HG03159 (cell line): Measurements from ENCODE around the gene IL17F.
"Not testable (repeated sequence)": the region's sequence is repeated elsewhere in the genome, so short reads cannot be mapped to it uniquely, and the experiment has no call there.

Experiments
- ATAC-seq: cut with Tn5 transposase; IDR thresholded peaks from one replicate; pipeline ENCODE4 v1.9.1; 2021; ENCODE audit warnings: mild to moderate bottlenecking, moderate library complexity; ENCODE audit not compliant: unreplicated experiment

IL17F gene

GRCh38 chr6:52249078-52249477 lies 4.8 kb upstream of the IL17F start:
- ATAC-seq = no peak

GRCh38 chr6:52245425-52245824 lies 1.1 kb upstream of the IL17F start:
- no peak for ATAC-seq

GRCh38 chr6:52243282-52243893 lies 912 bp downstream of the IL17F start:
- no peak for ATAC-seq

GRCh38 chr6:52241819-52242218 lies 2.5 kb downstream of the IL17F start:
- no peak for ATAC-seq

DNA sequence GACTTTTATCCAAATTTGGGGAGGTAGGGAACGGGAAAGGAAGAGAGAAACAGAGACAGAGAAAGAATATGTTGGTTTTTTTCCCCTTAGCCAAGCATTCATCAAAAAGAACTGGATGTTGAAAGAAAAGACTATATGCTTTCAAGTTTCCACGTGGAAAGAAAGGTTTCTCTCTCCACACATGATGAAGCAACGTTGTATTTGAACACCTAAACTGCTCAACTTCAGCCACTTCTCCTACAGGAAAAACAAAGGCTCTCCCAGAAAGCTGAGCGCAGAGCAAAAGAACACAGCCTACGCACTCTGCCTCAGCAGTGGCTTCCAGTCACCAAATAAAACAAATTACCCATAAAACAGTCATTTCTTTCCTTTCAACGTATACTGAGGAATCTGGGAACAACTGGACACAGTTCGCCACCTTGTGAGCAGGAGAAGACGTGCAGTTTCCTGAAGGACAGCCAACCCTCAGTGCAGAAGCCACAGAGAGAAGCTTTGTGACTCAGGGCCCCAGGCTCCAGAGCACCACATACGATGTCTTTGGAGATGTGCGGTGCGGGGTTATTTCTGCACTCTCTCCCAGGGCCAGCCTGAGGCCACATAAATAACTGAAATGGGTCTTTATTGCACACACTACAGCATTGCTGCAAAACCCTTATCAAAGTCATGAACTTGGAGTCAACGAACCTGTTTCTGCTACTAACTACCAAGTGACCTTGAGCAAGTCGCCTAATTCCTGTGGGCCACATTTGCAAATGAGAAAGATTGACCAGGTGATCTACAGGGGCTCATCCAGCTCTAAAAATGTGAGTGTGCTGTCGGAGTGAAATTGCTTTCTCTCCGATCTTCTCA lies 10.1 kb downstream of the IL17F start:
- no peak for ATAC-seq

- ATAC-seq = no peak
Observed at GRCh38 chr6:52233005-52233404, 11.3 kb downstream of the IL17F start.

- ATAC-seq = no peak
Observed at GRCh38 chr6:52231406-52232127, 12.7 kb downstream of the IL17F start.

GRCh38 chr6:52230685-52231084 lies 13.6 kb downstream of the IL17F start:
- no peak for ATAC-seq

- ATAC-seq = peak; percentile 100
Observed at GRCh38 chr6:52227495-52227894, 16.8 kb downstream of the IL17F start.

DNA sequence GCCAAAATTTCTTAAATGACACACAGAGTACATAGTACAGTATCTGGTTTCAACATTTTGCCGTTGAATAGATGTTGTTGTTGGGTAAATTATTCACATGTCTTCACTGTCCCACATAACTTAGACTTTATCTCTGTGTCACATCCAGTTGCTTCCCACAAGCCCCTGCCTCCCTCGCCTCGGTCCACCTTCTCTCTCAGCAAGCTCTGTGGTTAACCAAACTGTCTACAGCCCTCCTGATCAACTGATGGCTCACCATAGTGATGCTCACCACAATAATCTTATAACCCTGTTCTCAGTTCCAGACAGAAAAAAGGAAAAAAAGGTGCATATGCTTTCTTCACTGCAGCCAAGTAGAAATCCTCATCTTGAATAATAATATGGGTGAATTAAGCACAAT lies 23.0 kb downstream of the IL17F start:
- ATAC-seq = peak; percentile 77

DNA sequence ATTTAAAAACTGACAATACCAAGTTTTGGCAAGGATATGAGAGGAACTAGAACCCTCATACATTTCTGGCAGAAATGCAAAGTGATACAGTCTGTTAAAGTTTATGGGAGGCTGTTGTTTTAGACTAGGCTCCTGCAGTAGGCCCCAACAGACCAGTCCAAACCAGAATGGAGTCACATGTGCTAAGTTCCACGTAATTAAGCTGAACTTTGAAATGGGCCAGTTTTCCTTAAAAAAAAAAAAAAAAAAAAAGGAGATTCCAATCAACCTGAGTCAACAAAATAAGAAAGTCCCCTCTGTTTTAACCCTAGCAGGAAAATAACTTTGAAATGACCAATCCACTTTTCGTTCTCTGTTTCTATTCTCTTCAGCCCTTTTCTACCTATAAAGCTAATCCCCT lies 26.5 kb downstream of the IL17F start:
- no peak for ATAC-seq

DNA sequence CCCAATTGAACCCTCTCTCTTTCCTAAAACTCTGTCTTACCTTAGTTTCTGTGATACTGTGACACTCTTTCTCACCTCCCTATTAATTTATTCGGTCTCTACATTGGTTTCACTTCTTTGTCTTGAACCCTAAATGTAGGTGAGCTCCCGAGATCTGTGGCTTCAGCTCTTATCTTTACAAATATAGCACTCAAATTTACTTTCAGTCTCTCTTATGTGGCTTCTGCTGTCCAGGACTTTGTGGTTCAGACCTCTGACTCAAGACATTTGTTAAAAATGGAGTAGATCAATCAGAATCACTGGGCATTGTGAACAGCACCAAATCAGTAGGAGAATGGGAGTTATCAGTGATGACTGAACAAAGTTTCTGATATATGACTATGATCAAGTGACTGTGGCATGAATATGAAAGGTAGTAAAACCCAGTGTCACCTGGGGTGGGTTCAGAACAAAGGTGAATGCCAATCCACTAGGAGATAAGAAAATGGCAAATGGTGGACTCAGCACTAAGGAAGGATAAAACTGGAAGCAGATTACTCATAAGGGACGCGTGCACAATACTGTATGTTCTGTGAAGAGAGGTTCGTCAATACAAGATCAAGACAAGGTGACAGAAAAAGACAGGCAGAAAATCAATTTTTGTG lies 27.2 kb downstream of the IL17F start:
- ATAC-seq = no peak

- ATAC-seq = no peak
Observed at GRCh38 chr6:52215787-52216186, 28.5 kb downstream of the IL17F start.

DNA sequence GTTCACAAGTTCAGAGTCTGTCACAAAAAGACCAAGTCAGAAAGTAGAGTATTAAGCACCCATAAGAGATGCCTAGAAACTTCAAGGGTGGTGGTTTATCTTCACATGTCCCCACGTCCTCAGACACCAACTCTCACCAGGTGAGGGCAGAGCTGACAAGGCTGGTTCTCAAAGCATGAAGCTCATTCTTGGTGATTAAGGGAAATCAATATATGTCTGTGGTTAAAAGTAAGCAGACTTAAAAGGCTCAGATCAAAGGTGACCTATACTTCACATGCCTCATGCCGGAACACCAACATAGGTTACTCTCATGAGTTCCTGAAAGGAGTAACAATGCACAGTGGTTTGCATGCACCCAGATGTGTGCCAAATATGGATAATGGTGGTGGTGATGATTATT lies 31.2 kb downstream of the IL17F start:
- ATAC-seq = no peak

DNA sequence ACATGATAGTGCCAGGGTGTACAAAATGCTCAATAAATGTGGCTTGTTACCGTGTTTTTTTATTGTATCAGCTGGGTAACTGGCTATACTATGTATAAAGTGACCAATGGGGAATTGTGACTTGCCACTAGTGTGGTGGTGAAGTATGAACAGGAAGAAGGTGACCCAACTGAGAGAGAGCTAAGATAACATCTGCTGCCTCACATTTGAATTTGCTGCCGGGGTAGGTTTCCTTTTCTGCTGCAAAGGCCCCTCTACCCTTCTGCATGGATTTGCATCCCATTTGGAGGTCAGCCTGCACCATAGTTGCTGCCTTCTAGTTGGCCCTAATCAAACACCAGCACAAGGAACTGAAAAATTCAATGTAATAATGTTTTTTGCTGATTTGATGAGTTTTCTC lies 34.1 kb downstream of the IL17F start:
- ATAC-seq = peak; percentile 68

DNA sequence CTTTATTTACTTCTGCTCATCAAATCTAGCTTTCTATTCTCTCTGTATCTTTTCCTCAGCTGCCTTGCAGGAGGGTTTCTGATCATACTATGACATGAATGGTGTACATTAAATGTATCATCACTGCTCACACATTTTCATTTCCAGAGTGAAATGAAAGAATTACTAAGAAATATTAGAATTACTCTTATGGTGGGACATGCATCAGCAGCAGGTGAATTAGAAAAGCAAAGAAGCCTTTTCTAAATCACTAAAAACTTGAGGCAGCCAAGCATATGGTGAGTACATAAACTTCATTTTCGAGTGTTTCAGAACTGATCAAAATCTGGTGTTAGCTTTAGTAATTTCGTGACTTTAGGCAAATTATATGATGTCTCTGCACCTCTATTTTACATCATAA lies 34.5 kb downstream of the IL17F start:
- ATAC-seq = peak; percentile 38

DNA sequence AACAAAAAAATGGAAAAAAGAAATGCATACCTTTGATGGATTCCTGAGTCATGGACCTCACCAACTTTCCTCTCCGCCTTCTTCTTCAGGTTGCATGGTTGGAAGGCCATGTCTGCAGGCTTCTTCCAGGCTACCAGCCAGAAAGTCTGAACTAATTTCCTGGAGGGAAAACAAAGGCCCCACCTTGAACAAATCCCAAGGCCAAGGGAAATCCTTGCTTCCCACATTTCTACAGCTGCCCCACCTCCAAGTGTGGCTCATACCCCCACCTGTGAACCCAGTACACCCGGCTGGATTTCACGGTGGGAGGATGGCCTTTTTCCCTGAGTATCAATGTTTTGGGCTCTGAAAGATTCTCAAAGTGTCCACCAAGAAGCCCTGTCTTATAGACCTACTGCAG lies 35.7 kb downstream of the IL17F start:
- ATAC-seq = no peak

GRCh38 chr6:52207066-52207465 lies 37.2 kb downstream of the IL17F start:
- no peak for ATAC-seq

- no peak for ATAC-seq
Observed at GRCh38 chr6:52201493-52201892, 42.8 kb downstream of the IL17F start.

- no peak for ATAC-seq
Observed at GRCh38 chr6:52201046-52201445, 43.3 kb downstream of the IL17F start.

- ATAC-seq = not testable (repeated sequence)
Observed at GRCh38 chr6:52200088-52200487, 44.2 kb downstream of the IL17F start.
